DMS 273 treated with DMSO at 0.1 percent for 48 hours (cell line): ENCODE results near the gene TMEM129.
"Not testable (repeated sequence)": the region's sequence is repeated elsewhere in the genome, so short reads cannot be mapped to it uniquely, and the experiment has no call there.

ENCODE experiments used
- DNase-seq: peaks from one replicate; lab custom pipeline; 2025; lab: John Stamatoyannopoulos, UW

Gene TMEM129

GRCh38 chr4:1693131-1693896 is 27.8 kb downstream of the TMEM129 start:
- DNase-seq, result no peak

GRCh38 chr4:1691737-1692373 is 29.3 kb downstream of the TMEM129 start:
- no peak for DNase-seq

DNA sequence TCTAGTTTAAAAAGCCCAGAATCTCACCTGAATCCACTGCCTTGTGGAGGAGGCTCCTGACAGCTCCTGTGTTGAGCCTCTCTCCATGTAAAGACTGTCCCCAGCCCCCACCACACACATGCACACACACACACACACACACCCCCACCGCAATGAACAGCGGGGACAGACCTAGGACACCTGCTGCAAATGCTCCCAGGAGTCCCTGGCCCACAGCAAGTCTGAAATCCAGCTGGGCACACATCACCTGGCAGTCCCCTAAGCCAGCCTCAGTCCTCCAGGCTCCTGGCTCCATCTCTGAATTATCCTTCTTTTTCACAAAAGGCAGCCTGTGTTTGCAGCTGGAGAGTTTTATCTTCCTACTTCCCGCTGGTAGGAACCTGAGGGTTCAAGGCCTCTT is 30.4 kb downstream of the TMEM129 start:
- no peak for DNase-seq

DNA sequence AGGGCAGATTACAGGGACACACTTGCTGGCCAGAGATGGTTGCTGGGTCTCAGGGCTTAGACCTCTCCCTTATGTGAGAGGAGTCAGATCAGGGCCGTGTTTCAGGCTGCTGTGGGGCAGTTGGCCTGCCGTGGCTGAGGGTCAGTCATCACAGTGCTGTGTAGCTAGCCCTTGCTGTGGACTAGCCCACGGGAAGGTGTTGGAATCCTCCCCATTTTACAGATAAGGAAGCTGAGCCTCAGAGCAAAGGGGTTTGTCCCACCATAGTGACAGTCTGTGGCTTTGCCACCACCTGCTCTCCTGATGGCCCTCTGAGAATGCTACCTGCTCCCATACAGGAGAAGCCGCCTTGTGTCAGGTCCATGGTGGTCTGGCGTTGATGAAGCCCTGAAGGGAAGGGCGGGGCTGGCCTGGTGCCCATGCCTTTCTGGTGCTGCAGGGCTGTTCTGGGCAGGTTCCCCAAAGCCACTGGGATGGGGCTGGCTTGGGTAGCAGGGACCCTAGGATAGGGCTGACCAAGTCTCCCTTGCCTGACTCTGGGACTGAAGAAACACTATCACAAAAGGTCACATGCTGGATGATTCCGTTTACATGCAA is 34.6 kb downstream of the TMEM129 start:
- no peak for DNase-seq

GRCh38 chr4:1685235-1686150 is 35.6 kb downstream of the TMEM129 start:
- no peak for DNase-seq

DNA sequence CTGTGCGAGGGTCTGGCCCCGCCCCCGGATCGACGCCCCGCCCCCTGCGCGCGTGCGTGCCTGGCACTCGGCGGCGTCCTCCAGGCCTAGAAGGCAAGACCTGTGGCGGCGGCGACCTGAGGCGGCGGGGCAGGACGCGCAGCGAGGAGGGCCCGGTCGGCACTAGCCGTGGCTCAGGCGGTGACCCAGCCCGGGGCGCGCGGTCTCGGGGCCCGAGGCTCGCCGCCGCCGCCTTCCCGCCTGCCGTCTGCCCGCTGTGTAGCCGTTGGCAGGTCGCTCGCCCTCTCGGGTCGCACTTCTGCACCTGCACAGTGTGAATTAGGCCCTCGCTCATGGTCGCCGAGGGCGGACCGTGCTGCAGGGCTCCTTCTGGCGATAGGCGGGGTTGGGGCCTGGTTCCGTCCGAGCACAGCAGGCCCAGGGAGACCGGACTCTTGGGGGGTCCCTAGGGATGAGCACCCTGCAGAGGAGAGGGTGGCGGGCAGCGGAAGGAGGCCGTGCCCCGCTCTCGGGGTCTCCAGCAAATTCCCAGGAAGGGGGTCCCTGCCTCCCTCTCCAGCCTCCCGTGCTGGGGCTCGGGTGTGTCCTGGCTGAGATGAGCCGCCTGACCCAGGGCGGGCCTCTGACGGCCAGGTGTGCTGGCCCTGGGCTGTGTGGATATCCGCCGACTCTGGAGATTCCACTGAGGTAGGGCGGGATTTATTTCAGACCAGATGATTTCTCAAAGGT is 36.5 kb downstream of the TMEM129 start:
- DNase-seq, result peak; percentile 46

GRCh38 chr4:1683736-1684505 is 37.2 kb downstream of the TMEM129 start, which contains the start of gene FAM53A:
Gene FAM53A (minus strand): TSS chr4:1684313. CDS start chr4:1668741, 15,572 bp downstream.
- DNase-seq, result no peak

DNA sequence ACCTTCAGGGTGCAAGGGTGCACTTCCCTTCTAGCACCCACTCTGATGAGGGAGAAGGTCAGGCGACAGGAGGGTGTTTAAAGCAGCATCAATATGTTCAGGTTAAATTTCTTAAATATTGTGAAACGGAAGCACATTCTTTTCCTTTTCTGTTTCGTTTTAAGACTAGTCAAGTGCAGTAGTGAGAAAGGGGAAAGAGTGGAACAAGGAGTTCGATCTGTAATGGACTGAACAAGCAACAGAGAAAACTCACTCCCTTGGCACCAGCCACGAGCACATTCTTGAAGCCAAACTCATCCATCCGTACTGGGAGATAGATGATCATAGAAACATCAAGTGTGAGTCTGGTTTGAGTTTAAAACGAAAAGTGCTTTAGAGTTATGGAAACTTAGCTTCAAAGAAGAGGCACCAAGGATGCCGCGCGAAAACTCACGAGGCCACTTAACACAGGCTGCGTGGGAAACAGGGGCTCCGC is 37.8 kb downstream of the TMEM129 start:
- DNase-seq, result no peak

GRCh38 chr4:1682860-1683259 is 38.3 kb downstream of the TMEM129 start:
- DNase-seq, result no peak

GRCh38 chr4:1678244-1678643 is 42.9 kb downstream of the TMEM129 start:
- no peak for DNase-seq

DNA sequence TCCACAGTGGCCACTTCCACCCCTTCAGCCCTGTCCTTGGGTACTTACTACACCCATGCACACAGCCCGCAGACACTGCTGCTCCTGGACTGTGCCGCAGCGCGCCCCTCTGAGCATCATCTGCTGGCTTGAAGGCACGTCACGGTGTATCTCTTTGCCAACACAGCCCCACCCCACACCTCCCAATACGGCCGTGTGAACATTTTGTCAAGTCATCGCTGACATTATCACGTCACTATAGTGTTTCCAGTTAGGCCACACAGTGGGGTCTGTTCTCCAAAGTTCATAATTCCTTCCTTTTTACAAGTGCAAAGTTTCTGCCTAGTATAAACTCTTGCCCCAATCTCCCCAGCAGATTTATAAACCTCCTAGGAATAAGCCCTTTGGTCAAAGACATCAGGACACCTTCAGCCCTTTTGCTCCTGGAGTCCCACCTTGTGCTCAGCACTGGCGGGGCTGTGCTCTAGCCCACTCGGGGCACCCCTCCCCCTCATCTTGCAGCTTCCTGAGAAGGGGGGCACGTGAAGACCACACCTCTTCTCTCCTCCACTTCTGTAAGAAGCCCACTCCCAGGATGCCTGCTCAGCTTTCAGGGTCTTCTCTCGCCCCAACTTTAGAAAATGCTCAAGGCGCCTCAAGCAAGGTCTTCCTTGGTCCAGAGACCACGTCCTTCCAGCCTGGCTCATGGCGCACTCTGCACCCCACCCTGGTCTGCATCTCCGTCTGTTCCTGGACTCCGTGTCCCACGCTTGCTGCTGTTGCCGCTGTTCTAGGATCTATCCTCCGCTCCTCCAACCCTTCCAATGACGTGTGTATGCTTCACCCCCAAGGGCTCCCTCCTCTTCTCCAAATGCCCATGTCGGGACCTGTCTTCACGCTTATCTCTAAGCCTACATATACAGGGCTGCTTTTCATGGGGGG is 44.3 kb downstream of the TMEM129 start:
- no peak for DNase-seq

DNA sequence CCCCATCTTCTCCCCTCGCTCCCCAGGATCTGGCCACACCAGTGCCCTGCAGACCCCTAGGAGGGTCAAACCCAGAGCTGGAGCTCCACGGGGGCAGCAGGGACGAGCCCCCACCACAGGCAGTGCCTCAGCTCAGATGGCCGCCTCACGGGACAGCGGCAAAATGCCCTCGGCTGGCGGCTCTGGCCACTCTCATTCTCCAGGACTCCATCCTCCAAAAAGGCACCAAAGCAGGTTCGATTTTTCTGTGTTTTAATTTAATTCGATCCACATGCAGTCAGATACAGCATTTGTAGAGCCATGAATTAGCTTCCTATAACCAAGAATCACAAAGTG is 45.4 kb downstream of the TMEM129 start:
- DNase-seq, result no peak

DNA sequence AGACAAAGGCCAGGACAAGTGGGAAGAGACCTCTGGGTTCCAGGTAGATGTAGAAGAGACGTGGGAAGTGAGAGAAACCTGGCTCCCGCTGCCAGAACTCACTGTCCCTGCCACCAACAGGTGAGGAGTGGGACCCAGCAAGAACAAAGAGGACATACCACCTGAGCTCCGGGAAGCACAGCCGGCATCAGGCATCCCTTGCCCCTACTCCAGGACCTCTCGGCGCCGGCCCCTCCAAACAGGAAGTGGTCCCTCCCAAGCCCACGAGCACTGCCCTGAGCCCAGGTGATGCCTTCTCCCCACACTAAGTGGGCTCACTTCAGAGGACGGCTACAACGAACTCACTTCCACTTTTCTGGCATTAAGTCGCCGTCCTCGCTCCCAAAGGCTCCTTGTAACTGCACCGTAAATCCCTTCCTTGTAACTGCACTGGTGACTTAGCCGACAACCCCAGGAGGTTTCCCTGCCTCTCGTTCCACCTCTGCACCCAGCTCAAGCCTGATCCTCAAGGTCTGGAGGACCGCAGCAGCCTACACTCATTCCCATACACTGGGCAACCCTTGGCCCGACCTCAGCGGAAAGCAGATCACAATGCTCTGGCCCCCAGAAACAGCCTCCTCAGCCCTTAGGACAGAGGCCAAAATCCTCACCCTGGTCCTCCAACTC is 45.9 kb downstream of the TMEM129 start:
- no peak for DNase-seq

GRCh38 chr4:1674682-1675081 is 46.4 kb downstream of the TMEM129 start:
- DNase-seq, result no peak

DNA sequence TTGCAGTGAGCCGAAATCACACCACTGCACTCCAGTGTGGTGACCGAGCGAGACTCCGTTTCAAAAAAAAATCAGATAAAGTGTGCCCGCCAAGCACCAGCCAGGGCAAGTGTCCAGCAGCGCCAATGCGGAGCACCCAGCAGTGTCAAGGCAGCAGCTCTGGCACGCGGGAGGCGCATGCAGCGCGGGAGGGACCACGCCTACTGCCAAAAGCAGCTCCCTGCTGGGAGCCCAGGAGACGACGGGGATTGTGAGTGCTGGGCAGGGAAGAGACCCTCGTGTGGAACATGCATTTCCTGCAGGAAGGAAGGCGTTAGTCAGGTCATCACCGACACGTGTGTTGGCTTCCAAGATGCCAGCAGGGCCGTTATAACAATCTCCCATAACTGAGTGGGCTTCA is 47.5 kb downstream of the TMEM129 start:
- DNase-seq, result no peak

GRCh38 chr4:1671011-1671410 is 50.1 kb downstream of the TMEM129 start:
- DNase-seq, result not testable (repeated sequence)

DNA sequence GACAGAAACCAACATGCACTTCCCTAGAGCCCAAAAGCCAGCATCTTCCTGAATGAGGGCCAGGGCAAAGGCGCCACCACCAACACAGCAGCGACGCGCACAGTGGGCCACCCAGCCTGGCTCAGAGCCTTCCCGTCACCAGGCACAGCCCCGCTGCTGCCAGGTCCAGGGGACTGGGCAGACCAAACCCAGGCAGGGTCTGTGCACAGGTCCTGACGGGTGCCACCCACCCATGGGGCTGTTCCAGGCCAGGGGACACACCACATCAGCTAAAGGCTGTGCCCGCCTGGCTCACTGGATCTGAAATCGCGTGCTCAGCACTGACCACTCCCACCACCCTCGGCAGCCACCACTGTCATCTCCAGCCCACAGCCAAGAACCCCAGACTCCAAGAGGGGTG is 50.8 kb downstream of the TMEM129 start:
- DNase-seq, result no peak

- DNase-seq, result no peak
Measured at GRCh38 chr4:1669850-1670249, 51.3 kb downstream of the TMEM129 start.

GRCh38 chr4:1669270-1669669 is 51.9 kb downstream of the TMEM129 start:
- no peak for DNase-seq
